Occipital lobe (tissue), 2 donors: ENCODE results near the gene HOXA11. TPM values are rescaled to one million over a fixed set of nuclear protein-coding genes. Genes with fewer than 3 reads are reported as not detected.

Experiments used
- DNase-seq: peaks from one replicate; lab custom pipeline; 2025; lab: John Stamatoyannopoulos, UW
- total RNA-seq: library from RNA; depleted of rRNA; stranded (reverse); fragments of >200 nt; gene quantifications from one replicate; pipeline ENCODE4 v1.2.3, GENCODE V29; 2014

Gene HOXA11
- total RNA-seq, 1 donor from 2014 or later: not detected

GRCh38 chr7:27194002-27194352 lies 8.9 kb upstream of the HOXA11 start:
- no peak for DNase-seq

GRCh38 chr7:27193335-27194001 lies 8.4 kb upstream of the HOXA11 start:
- no peak for DNase-seq

GRCh38 chr7:27192546-27193334 lies 7.7 kb upstream of the HOXA11 start:
- no peak for DNase-seq

- no peak for DNase-seq
Measured at GRCh38 chr7:27191833-27192545, 7.0 kb upstream of the HOXA11 start.

GRCh38 chr7:27191161-27191731 lies 6.2 kb upstream of the HOXA11 start:
- DNase-seq: no peak

GRCh38 chr7:27189997-27190748 lies 5.1 kb upstream of the HOXA11 start:
- no peak for DNase-seq

- DNase-seq: no peak
Measured at GRCh38 chr7:27189295-27189996, 4.4 kb upstream of the HOXA11 start.

GRCh38 chr7:27188386-27189294 lies 3.6 kb upstream of the HOXA11 start:
- DNase-seq: no peak

- no peak for DNase-seq
Measured at GRCh38 chr7:27187475-27188385, 2.7 kb upstream of the HOXA11 start.

- no peak for DNase-seq
Measured at GRCh38 chr7:27186668-27187474, 1.8 kb upstream of the HOXA11 start.

- DNase-seq: no peak
Measured at GRCh38 chr7:27185854-27186667, 1.0 kb upstream of the HOXA11 start.

GRCh38 chr7:27184337-27185012 lies 557 bp downstream of the HOXA11 start:
- DNase-seq: no peak

GRCh38 chr7:27183682-27184336 lies 1.2 kb downstream of the HOXA11 start:
- no peak for DNase-seq

GRCh38 chr7:27182861-27183681 lies 2.0 kb downstream of the HOXA11 start:
- no peak for DNase-seq
